Thoracic aorta (tissue), 2 donors: Measurements from ENCODE around the gene FRMD8. TPM values are rescaled to one million over a fixed set of nuclear protein-coding genes. Genes with fewer than 3 reads are reported as not detected.

Experiments used
- ATAC-seq: fragments of 150-250 bp; one replicate; pipeline ENCODE4 v1.8.0; 2017; ENCODE audit warnings: low read depth; ENCODE audit not compliant: insufficient number of reproducible peaks, low FRiP score
- DNase-seq: peaks from one replicate; pipeline ENCODE4 v3.0.0-alpha.2; 2020; ENCODE audit warnings: low spot score
- H3K27ac ChIP-seq, 2 donors: fragments of 200-600 bp; sonication (generic); 1 replicate in 1 of 2; 2 replicates in 1 of 2; pipeline ENCODE4 v1.5.1; 2016; ENCODE audit warnings: mild to moderate bottlenecking in 2 of 2, moderate library complexity in 2 of 2
- H3K27me3 ChIP-seq: fragments of 200-600 bp; sonication (generic); replicated peaks from 2 replicates; pipeline ENCODE4 v1.6.0; 2016; ENCODE audit warnings: mild to moderate bottlenecking; ENCODE audit not compliant: insufficient read depth
- H3K36me3 ChIP-seq: fragments of 200-600 bp; sonication (generic); one replicate; pipeline ENCODE4 v1.5.1; 2016
- H3K4me1 ChIP-seq, 2 donors: fragments of 200-600 bp; sonication (generic); 1 replicate in 1 of 2; 2 replicates in 1 of 2; pipeline versions ENCODE4 v1.5.1 to v1.6.0; 2016; ENCODE audit warnings: low read depth in 2 of 2, mild to moderate bottlenecking in 1 of 2; ENCODE audit not compliant: control insufficient read depth in 1 of 2
- H3K4me3 ChIP-seq: fragments of 200-600 bp; sonication (generic); 2 replicates; pipeline ENCODE4 v1.5.1; 2016; ENCODE audit warnings: mild to moderate bottlenecking
- H3K9me3 ChIP-seq: fragments of 200-600 bp; sonication (generic); 2 replicates; pipeline ENCODE4 v1.5.1; 2016
- total RNA-seq, 2 donors: library from RNA; depleted of rRNA; stranded (reverse); fragments of >200 nt; gene quantifications; one replicate each; pipeline versions ENCODE4 v1.1.0 to v1.2.3, GENCODE V29; 2016
- TF ChIP-seq, protein P1 (sequence below): fragments of 200-600 bp; sonication (generic); IDR thresholded peaks from one replicate; pipeline ENCODE4 v1.5.1; 2019; ENCODE audit warnings: antibody characterized with exemption

FRMD8 gene
- total RNA-seq, 2 donors from 2014 or later, result 45.2 to 45.9 TPM

DNA sequence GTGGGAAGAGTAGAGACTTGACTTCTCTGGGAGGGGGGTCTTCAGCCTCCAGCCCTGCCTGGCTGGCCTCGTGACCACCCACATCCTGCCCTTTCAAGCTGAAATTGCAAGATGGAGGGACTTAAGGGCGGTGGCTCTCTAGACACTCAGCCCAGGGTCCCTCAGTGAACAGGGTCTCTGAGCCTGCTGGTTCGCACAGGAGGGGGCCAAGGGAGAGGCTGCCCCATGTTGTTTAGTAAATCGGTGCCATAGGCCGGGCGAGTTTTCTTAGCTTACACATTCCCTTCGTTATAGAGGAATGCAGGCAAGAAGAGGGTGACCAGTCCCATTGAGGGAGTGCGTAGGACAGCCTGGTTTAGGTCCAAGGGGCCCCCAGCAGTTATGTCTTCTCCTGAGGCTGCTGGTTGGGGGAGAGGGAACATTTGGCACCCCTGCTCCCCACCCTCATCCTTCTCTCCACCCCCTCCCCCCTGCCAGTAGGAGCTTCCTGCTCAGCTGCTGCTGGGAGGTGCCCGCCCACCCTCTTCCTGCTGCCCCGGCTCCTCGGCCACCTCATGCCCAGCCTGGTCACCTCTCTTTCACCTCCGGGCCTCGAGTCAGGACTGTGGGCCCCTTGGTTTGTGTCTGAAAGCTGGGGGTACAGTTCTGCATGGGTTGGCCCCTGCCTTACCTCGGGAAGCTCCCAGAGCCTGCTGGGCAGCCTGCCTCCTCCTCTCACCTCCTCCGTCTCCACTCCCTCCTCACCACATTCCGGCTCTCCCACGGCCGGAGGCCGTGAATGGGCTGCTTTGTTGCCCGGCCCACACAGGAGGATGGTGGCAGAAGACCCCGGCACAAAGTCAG lies 3.9 kb downstream of the FRMD8 start:
- no peak for ATAC-seq
- H3K4me3 ChIP-seq, result peak overlapping the region; percentile 51
- H3K4me1 ChIP-seq, result peaks cover 19 to 53% of the 10 kb centered on the region in 2 donors
- H3K9me3 ChIP-seq, result no peaks in the 10 kb centered on the region
- TF ChIP-seq, protein P1, sequence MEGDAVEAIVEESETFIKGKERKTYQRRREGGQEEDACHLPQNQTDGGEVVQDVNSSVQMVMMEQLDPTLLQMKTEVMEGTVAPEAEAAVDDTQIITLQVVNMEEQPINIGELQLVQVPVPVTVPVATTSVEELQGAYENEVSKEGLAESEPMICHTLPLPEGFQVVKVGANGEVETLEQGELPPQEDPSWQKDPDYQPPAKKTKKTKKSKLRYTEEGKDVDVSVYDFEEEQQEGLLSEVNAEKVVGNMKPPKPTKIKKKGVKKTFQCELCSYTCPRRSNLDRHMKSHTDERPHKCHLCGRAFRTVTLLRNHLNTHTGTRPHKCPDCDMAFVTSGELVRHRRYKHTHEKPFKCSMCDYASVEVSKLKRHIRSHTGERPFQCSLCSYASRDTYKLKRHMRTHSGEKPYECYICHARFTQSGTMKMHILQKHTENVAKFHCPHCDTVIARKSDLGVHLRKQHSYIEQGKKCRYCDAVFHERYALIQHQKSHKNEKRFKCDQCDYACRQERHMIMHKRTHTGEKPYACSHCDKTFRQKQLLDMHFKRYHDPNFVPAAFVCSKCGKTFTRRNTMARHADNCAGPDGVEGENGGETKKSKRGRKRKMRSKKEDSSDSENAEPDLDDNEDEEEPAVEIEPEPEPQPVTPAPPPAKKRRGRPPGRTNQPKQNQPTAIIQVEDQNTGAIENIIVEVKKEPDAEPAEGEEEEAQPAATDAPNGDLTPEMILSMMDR, result no peak
- DNase-seq, result no peak
- H3K36me3 ChIP-seq, result peaks cover 11% of the 10 kb centered on the region
- H3K27ac ChIP-seq, result peak overlapping the region; percentile 47 to 61
- H3K27me3 ChIP-seq, result no peaks in the 10 kb centered on the region

DNA sequence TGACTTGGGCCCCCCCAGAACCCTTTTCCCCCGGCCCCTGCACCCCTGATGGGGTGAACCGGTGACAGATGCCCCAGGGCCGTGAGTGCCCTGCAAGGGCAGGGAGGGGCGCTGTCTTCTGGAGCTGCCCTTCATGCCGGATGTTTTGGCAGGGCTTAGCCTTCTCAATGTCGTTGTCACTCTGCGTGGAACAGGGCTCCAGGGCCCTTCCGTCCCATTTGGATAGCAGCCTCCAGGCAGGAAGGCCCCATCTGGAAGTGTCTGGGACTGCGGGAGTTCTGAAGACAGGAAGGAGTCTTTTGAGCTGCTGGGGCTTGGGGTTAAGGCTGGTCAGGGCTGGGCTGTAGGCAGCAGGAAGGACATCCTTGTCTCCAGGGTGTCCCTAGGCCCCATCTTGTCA lies 4.6 kb downstream of the FRMD8 start:
- ATAC-seq, result no peak
- peaks cover 17% of the 10 kb centered on the region for H3K36me3 ChIP-seq

DNA sequence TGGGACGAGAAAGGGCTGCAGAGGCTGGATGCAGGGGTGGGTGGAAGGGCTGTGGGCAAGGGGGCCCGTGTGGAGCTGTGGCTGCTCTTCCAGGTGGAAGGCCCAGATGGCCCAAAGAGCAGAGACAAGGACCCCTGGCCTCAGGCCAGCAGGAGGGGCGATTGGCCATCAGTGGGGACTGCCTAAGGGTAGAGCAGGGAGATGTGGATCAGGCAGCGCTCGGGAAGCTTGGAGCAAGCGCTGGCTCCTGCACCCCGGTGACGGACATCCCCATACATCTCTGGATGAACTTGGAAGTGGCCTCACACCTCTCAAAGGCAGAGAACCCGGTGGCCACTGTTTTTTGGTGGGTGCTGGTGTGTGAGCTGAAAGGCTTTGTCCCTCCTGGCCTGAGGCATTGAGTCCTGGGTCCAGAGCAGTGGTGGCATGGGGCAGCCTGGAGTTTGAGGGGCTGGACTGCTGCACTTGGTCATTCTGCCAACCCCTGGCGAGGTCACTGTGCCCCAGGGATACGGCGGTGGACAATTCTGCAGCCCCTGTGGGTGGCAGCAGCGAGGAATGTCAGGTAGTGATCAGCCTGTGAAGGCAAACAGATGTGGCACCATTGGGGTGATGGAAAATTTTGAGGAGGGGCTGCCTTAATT lies 5.9 kb downstream of the FRMD8 start:
- no peak overlapping the region for H3K4me3 ChIP-seq
- TF ChIP-seq, protein P1, result no peak
- peaks cover 16 to 46% of the 10 kb centered on the region in 2 donors for H3K4me1 ChIP-seq
- no peak overlapping the region for H3K27ac ChIP-seq
- no peaks in the 10 kb centered on the region for H3K9me3 ChIP-seq
- peaks cover 22% of the 10 kb centered on the region for H3K36me3 ChIP-seq
- DNase-seq (no peak), ATAC-seq (no peak)
- no peaks in the 10 kb centered on the region for H3K27me3 ChIP-seq

More for the DNA sequence above, 4.6 kb downstream of the FRMD8 start:
- Histone ChIP-seq H3K9me3 (no peaks in the 10 kb centered on the region), H3K27ac (peak overlapping the region; percentile 47 to 61), H3K27me3 (no peaks in the 10 kb centered on the region), H3K4me1 (peaks cover 19 to 51% of the 10 kb centered on the region in 2 donors), H3K4me3 (peak overlapping the region; percentile 51)
- no peak for DNase-seq
- TF ChIP-seq, protein P1, result no peak

DNA sequence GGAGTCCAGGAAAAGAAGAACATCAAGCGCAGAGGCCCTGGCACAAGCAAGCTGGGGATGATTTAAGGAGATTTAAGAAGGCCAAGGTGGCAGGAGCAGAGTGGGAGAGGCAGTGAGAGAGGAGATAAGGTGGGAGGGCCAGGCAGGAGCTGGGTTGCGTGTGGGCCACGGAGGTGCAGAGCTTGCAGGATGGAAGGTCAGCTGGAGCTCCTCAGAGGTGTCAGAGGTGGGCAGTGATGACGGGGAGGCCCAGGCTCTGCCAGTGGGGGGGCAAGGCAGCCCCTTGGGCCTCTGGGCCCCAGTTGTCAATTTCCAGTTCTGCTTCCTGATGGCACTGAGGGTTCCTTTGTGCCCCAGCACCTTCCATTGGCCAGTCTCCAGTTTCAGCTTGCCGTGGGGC lies 6.5 kb downstream of the FRMD8 start:
- Histone ChIP-seq H3K4me3 (no peak overlapping the region), H3K27ac (no peak overlapping the region), H3K4me1 (peaks cover 11 to 40% of the 10 kb centered on the region in 2 donors), H3K27me3 (no peaks in the 10 kb centered on the region), H3K9me3 (no peaks in the 10 kb centered on the region), H3K36me3 (peaks cover 26% of the 10 kb centered on the region)
- TF ChIP-seq, protein P1, result no peak
- ATAC-seq (no peak), DNase-seq (no peak)

DNA sequence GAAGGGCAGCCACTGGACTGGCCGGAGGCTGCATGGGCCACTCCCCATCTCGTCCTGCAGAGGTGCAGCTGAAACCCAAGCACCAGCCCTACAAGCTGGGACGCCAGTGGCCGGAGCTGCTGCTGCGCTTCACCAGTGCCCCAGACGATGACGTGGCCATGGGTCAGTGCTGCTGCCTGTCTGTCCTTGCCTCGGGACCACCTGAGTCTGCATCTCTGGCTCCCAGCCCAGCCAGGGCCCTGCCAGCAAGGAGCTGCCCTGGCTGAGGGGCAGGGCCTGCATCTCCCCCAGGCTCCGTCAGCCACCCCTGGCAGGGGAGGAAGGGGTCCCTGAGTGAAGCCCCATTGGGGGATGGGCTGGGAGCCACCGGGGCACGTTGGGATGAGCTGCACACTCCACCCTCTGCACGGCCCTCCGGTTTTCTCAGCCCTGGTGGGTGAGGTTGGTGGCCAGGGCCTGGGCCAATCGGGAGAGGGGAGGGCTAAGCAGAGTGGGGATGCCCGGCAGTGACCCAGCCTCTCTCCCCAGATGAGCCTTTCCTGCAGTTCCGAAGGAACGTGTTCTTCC lies 7.2 kb downstream of the FRMD8 start:
- Histone ChIP-seq H3K27me3 (no peaks in the 10 kb centered on the region), H3K4me3 (no peak overlapping the region), H3K27ac (no peak overlapping the region), H3K36me3 (peaks cover 33% of the 10 kb centered on the region), H3K4me1 (peaks cover 5 to 33% of the 10 kb centered on the region in 2 donors), H3K9me3 (no peaks in the 10 kb centered on the region)
- TF ChIP-seq, protein P1, result no peak
- no peak for ATAC-seq
- no peak for DNase-seq
